HG03571 (cell line): ENCODE results near the gene ZNF414.

ENCODE experiments used
- ATAC-seq: cut with Tn5 transposase; IDR thresholded peaks from one replicate; pipeline ENCODE4 v1.9.1; 2021; ENCODE audit not compliant: unreplicated experiment

ZNF414 gene

DNA sequence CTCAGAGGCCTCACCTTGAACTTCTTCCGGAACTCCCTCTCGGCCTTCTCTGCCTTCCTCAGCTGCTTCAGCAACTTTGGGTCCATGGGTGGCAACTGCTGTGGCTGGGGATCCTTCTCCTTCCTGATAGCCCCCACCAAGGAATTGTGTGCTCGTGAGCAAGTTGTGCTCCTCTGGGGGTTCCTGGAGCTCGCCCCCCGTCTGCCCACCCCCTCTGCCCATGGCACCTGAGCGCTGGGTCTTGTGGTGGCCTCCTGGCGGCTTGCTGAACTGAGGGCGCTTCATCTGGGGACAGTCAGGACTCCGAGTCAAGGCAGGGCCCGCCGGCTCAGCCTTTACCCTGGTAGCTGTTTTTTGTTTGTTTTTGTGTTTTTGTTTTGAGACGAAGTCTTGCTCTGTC, 23.1 kb downstream of the ZNF414 start:
- no peak for ATAC-seq

DNA sequence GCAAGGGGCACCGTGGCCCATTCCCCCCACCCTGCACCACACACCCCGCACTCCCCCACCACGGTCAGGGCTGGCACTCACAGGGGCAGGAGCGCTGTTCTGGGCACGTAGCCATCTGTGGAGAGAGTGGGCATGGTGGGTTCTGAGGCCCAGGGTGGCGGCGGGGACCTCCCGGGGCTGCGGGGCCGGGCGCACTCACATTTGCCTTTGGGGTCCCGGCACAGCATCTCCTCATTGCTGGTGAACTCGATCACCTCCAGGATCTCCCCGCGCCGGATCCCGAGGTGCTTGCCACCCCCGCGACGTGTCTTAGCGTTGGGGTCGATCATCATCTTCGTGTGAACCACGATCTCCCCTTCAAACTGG, 23.6 kb downstream of the ZNF414 start:
- ATAC-seq = no peak

DNA sequence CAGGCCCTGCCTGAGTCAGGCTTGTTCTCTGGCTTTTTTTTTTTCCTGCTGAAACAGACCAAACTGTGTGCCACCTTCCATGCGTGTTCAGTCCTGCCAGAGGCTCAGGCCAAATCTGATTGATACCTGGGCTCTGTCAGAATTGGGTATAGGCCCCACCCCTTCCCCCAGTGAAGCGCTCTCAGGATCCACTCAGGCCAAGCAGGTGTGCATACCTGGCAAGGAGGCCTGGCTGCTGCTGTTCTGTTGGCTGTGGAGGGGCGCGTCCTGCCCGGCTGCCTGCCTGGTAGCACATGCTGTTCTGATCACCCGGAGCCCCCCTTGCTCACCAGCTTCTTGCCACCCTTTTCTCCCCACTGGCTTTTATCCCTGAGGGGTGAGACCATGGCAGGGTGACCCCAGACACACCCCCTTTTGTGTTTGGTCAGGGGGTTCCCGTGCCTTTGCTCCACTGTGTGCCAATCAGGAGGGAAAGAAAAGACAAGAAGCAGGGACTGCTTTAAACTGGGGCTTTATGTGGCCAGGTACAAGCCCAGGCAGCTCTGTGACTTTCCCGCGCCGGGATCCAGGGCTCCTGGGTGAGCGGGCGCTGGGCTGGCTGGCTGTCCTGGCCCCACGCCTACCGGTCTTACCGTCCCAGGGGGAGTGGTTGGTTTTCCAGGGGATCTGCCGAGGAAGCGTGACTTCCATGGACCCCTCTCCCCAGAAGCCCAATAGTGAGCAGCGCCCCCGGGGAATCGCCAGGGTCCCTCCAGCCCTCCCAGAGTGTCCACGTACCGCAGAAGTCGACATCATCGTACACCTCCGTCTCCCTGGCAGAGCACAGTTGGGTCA, 24.2 kb downstream of the ZNF414 start:
- no peak for ATAC-seq

DNA sequence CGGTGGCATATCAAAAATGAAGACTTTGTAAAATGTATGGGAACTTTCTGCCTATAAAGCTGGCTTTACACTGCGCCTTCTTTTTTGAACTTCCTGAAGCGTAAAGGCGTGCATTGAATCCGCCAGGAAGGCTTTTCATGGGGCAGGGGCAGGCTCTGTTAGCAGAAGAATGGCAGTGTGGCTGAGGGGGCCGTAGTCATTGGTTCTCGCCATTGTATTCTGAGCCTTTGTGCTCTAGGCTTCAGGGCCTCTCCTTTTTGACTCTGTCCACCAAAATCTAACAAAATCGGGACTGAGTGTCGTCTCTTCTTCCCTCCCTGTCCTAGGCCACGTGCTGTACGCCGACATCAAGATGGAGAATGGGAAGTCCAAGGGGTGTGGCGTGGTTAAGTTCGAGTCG, 25.6 kb downstream of the ZNF414 start:
- no peak for ATAC-seq

DNA sequence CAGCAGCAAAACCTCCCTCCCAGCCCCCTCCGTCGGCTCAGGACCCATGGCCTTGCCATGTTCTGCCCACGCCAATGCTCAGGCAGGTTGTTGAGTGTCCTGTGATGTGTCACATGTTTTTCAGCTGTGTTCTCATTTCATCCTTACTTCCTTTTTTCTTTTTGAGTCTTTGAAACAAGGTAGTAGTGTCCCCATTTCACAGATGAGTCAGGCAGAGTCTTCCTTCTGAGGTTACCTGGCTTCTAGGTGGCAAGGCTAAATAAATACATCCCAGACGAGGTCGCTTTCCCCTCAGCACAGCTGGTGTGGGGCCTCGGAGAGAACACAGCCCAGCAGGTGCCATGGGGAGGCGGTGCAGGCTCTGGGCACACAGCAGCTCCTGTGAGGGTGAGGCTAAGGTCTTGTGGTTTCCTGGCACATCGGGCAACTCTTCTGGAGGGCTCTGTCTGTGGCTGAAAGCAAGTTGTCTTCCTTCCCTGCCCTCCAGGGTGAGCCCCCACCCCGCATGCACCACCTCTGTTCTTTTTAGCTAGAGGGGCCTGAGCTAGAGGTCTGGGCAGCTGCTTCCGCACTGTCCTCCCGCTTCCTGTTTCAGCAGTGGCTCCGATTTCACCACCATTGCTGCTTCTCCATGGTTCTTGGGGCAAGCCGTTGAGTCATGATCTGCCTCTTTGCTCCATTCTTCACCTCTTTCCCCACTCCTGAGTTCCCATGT, 26.7 kb downstream of the ZNF414 start:
- ATAC-seq = no peak

DNA sequence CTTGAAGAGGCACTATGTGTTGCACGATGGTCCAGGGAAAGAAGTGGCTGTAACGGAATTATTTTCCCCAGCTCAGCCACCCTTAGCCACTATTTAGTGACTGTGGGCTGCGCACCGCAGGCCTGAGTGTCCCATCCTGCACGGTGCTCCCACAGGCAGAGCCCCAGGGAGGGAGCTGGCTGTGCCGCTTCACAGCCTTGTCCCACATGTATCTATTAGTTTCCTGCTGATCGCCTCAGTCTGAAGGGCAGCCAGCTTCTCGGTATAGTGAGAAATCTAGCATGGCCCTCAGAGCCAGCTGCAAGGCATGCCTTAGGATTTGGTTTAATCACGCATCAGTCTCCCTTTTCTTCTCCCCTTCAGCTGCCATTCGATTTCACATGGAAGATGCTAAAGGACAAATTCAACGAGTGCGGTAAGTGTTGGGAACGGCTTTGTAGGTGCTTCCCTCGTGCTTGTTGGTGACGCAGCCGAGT, 27.3 kb downstream of the ZNF414 start:
- no peak for ATAC-seq

DNA sequence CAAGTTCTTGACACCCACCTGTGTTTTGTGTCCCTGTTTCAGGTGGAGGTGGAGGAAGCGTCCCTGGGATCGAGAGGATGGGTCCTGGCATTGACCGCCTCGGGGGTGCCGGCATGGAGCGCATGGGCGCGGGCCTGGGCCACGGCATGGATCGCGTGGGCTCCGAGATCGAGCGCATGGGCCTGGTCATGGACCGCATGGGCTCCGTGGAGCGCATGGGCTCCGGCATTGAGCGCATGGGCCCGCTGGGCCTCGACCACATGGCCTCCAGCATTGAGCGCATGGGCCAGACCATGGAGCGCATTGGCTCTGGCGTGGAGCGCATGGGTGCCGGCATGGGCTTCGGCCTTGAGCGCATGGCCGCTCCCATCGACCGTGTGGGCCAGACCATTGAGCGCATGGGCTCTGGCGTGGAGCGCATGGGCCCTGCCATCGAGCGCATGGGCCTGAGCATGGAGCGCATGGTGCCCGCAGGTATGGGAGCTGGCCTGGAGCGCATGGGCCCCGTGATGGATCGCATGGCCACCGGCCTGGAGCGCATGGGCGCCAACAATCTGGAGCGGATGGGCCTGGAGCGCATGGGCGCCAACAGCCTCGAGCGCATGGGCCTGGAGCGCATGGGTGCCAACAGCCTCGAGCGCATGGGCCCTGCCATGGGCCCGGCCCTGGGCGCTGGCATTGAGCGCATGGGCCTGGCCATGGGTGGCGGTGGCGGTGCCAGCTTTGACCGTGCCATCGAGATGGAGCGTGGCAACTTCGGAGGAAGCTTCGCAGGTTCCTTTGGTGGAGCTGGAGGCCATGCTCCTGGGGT, 28.2 kb downstream of the ZNF414 start:
- ATAC-seq = no peak

DNA sequence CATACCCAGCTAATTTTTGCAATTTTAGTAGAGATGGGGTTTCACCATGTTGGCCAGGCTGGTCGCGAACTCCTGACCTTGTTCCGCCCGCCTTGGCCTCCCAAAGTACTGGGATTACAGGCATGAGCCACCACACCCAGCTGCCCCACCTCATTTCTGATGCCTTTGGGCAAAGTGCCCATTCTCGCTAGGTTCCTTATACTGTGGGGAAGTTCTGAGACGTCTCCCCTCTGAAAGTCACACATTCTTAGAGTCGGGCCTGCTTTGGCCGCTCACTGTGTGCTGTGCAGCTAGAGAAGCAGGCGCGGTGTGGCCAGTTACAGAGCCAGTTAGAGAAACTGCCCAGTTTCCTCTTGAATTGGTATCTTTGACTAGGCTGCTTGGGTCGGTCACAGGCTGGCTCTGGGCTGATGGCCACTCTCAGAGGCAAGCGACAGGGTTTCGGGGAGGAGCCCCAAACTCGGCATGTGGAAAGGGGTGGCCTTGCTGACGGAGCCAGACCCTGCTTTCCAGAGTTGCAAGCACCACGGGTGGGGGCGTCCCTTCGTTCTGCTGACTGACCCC, 29.6 kb downstream of the ZNF414 start:
- ATAC-seq = no peak

DNA sequence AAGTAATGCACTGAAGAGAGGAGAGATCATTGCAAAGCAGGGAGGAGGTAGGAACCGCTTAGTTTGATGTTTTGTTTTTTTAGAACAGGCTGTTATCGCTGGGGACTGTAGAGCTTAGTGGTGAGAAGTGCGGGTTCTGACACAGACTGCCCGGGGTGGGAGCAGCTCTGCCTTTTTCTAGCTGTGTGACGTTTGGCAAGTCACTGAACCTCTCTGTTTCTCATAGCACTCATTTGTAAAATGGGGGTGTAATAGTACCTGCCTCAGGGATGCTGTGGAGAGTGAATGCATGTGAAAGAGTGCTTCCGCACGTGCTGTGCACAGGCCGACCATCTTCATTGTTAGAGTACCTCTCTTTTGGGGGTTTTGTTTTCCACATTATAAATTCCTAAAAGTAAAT, 30.8 kb downstream of the ZNF414 start:
- no peak for ATAC-seq

DNA sequence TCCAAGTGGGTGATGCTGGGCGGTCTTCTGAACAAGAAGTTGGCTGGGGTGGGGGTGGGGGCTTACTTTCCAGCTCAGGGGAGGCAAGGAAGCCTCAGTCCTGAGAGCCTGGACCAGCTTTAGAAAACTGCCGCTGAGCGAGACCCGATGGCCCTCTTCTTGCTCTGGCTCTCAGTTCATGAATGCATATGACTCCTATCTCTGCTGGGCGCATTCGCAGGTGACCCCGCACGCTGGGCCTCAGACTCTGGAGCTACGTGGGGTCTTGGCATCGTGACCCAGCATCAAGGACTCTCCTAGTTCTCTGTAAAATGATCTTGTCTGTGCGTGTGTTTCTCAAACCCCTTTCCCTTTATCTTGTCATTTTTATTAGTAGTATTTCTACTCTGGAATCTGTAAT, 31.3 kb downstream of the ZNF414 start:
- no peak for ATAC-seq

DNA sequence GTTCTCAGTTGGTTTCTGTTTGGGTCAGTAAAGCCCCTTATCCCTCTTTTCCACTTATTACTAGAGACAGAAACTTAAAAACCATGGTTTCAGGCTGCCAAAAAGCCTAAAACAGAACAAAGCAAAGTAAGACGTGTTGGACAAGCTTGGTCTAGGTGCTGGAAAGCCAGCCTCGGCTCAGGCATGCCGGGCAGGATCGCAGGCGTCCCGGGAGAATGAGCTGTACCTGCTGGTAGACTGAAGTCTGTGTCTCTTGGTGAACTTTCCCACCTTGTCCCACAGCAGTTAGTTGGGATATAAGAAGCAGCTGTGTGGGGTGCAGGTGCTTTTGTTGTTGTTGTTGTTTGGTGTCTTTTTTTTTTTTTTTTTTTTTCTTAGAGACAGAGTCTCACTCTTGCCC, 32.4 kb downstream of the ZNF414 start:
- ATAC-seq = no peak

DNA sequence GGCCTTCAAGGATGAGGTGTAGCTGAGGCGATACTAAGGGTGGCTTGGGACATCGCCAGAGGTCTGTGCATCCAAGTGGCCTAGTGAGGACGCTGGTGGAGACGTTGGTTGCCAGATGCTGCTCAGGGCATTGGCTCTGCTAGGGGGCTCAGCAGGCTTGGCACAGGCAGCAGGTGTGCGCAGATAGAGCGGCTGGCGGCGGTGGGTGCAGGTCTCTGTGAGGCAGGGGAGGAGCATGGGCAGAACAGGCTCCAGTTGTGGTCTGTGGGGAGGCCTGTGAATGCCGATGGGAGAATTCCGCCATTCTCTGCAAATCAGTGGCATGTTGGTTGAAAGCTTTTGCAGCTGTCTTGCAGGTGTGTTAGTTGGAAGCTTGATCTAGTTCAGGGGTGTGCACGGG, 32.8 kb downstream of the ZNF414 start:
- no peak for ATAC-seq

DNA sequence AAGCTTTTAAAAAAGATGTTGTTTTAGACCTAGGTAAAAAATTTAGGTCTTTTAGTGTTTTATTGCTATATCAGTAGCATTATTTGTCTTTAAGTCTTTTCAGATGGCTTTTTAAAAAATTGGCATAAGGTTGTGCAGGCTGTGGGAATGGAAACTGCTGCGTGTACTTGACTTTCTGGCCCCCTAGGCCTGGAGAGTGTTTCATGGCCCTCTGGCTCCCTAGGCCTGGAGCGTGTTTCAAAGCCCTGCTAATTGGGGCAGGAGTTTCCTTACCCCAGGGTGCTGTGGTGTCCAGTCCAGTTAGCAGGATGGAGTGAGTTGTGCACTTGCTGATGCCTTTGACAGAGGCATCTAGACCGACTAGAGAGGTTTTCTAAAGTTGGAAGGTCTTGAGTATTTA, 35.4 kb downstream of the ZNF414 start:
- no peak for ATAC-seq

DNA sequence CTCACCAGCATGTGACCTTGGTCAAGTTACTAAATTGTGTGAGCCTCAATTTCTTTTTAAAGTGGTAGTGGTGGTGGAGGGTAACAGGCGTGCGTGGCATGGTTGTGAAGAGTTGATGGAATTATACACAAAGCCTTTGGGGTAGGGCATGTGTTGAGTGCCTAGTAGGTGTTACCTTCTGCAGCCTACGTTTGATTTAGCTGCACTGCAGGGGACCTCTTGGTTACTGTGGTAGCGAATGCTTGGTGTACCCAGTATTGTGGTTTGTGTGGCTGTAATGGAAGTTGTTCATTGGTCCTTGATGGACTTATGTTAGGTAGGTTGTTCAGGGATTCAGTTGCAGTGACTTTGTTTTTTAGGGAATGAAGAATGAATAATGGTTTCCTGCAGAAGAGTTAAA, 36.1 kb downstream of the ZNF414 start:
- ATAC-seq = no peak

DNA sequence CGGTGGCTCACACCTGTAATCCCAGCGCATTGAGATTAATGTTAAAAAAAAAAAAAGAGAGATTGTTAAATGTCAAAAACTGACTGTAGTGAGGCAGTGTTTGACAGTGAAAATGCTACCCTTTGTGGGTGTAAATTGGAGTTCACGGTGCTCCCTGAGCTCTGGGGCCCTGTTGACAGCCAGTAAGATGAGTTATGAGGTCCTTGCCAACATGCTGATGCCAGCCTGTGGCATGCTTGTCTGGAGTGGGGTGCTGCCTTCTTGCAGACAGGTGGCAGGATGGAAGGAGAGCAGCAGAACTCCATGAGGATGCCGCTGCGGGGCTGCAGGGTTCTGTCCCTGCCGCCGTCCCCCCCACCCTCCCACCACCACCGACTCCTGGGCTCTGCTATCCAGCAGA, 37.4 kb downstream of the ZNF414 start:
- no peak for ATAC-seq

DNA sequence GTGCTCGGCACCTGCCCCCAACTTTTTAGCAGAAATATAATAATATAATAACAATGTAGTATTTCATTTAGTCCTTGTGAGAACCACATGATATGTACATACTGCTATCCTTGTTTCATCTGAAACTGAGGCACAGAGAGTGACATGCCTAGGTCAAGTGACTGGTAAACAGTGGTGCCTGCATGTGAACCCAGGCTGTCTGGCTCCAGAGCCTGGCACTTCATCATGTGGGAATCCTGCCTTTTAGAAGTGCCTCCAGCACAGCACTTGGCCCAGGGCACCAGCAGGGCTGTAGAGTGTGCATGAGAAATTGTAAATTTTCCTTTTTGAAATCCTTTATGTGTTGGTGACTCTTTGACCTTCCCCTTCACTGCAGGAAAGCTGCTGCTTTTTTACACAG, 39.0 kb downstream of the ZNF414 start:
- ATAC-seq = no peak

DNA sequence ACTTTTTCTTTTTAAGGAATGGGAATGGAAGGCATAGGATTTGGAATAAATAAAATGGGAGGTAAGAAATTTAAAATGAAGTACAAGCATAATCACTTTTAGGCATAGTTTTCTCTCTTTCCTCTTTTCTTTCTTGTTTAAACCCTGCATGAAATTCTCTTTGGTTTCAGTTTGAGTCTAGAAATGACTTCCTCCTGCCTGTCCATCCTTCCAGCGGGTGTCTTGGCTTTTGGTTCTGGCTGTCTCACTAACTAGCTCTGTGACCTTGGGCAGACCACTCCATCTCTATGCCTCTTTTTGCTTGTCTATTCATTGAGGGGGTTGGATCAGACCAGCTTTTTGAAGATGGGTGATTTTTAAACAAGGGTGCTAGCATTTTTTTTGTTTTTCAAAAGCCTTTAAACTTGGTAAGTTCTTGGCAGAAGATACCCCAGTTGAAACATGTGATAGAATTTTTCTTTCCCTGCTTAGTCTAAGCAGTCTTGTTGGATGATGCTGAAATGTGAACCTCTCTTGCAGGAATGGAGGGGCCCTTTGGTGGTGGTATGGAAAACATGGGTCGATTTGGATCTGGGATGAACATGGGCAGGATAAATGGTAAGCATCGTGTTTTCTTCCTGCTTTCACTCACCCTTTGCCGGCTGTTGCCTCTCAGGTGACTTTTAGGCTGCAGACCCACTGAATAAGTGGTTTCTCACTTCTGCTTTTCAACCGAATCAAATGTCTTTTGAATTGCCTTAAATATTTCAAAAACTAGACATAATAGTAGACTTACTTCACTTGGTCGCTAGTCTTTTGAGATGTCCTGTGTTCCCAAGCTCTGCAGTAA, 40.1 kb downstream of the ZNF414 start:
- peak; percentile 53 for ATAC-seq

DNA sequence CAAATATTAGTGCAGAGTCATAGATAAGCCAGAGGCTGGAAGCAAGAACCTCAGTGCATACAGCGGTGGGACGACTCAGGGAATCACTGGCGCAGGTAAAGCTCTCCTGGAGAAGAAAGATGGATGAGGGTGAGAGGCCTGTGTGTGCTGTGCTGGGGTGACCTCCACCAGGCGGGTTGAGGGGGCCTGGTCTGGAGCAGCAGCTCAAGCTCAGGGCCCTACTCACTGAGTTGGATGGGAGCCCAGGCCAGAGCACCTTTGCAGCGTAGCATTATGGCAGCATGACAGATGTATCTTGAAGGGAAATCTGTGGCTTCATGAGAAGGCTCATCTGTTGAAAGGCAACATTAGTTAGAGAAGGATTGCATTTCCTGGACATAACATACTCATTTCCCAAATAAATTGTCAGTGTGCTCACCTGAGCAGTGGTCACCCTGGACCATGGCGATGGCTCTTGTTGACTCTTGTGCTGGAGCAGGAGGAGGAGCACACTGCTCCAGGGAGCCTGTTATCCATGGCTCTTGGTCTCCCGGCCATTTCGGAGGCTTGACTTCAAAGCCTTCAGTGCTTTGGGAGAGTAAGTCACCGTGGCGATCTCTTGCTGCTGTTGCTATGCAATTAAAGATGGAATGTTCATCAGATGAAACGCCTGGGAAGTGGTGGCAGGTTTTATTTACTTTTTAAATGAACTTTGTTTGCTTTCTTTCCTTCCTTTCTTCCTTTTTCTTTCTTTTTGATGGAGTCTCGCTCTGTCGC, 44.2 kb downstream of the ZNF414 start:
- ATAC-seq = no peak

DNA sequence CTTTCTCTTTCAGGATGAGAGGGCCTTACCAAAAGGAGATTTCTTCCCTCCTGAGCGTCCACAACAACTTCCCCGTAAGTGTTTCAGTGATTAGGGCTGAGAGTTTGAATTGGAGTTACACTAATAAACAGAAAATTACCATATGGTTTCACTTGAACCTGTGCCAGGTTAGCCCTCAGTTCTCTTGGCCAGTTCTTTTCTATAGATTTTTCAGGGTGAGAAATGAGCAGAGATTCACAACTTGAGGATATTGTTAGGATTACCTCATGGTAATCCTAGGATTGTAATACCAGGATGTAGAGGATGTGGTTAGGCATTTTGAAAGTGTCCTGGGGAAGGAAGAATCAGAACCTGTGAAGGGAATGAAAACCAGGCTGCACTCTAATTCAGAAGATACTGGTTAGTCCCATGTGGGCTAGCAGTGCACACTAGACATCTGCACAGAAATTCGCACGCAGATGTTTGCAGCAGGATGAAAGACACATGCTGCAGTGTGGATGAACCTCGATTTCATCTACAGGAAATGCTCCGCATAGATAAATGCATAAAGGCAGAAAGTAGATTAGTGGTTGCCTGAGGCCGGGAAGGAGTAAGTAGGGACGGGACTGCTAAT, 45.1 kb downstream of the ZNF414 start:
- ATAC-seq = no peak
